Measurements from ENCODE around the gene FAF1.

- no peak for TF ChIP-seq SP1 (IDR thresholded peaks at IDR 0.05)
- TF ChIP-seq ZNF384 (IDR thresholded peaks at IDR 0.05) = no peak
- TF ChIP-seq L3MBTL2 (conservative IDR thresholded peaks at IDR 0.05) = no peak
- TF ChIP-seq ARNT (IDR thresholded peaks at IDR 0.05) = no peak
Observed at GRCh38 chr1:50656931-50657330, 303.1 kb downstream of the FAF1 start.
